NK-92 (cell line): ENCODE measurements around the gene CYP26C1.

ENCODE experiments used
- DNase-seq: peaks from one replicate; lab custom pipeline; 2025; ENCODE audit not compliant: unreplicated experiment; lab: John Stamatoyannopoulos, UW

CYP26C1 gene, protein sequence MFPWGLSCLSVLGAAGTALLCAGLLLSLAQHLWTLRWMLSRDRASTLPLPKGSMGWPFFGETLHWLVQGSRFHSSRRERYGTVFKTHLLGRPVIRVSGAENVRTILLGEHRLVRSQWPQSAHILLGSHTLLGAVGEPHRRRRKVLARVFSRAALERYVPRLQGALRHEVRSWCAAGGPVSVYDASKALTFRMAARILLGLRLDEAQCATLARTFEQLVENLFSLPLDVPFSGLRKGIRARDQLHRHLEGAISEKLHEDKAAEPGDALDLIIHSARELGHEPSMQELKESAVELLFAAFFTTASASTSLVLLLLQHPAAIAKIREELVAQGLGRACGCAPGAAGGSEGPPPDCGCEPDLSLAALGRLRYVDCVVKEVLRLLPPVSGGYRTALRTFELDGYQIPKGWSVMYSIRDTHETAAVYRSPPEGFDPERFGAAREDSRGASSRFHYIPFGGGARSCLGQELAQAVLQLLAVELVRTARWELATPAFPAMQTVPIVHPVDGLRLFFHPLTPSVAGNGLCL

DNA sequence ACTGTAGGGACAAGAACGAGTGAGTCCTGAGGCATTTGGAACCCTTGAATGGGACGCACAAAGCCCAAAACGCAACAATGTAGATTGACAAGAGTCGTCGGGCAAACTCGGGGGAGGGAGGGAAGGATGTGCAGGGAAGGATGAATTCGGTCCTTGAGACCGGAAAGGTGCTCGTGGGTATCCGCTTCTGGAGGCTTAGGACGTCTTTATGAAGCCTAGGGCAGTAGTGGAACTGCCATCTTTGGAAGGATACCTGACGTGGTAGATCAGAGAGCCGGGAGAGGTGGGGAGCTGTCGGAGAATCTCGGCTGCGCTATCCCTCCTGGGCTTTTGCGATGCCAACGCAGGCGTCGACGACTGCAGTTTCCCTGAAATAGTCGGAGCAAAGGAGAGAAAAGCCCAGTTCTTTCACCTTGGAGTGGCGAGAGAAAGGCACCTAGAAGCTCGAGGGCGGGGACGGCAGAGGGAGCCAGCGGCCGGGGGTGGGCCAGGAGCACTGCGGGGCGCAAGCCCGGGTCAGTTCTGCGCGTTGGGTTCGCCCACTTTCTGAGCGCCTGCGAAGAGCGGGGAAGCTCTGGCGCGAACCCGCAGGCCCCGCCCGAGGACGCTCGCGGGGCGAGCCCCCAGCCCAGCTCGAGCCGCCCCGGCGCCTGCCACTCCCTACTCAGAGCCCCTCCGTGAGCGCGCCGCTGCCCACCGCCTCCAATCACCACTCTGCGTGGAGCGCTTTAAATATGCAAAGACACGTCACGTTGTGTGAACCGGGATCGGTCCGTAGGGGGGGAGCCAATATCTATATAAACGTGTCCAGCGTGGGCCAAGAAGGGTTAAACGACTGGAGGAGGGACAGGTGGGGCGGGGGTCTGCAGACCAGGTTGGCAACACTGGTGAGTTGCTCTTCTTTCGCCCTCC is at the start of gene CYP26C1:
TSS of gene CYP26C1 (plus strand) at position 824 of the 912 bp plus-strand sequence. CDS start 466 bp downstream, outside the sequence.
- no peak for DNase-seq

DNA sequence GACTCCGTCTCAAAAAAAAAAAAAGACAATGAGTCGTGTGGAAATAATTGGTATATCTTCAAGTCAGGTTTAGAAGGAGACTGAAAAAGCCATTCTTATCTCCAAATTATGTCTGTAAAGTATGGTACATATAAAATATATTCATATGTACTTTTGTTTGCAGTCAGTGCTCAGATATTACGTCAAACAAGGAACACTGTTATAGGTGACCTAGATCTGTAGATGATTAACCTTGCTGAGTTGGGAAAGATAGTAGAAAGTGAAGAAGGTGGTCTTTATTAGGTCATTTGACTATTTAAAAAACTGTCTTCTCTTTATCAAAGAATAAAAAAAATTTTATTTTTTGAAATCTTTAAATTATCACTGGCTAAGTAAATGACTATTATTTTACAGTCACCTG is 44.9 kb upstream of the CYP26C1 start:
- no peak for DNase-seq

DNA sequence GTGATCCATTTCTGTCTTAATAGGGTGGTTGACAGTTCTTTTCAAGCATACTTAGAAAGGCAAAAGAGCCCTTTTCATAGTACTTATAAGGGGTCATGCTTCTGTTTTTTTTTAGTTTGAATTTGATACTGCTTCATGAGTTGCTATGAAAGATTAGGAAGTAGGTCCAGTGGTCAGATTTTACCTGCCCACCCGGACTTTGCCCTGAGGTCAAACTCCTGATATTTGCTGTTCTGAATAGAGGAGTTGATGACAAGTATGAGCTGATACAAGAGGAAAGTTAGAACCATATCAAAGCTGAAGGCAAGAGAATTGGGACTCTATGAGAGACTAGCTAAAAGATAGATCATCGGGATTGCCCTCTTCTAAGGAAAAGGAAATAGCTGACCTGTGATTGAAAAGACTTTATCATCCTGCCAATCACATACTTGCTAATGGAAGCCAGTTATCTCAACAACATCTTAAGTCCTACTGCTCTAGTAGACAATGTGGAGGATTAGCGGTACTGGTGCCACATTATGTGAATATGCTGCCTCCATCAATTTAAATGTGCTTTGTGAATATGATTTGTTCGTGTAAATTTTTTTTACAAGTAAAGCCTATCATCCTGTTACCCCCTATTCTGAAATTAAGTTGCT is 37.5 kb upstream of the CYP26C1 start:
- no peak for DNase-seq

- no peak for DNase-seq
These were observed 34.5 kb upstream of the CYP26C1 start for GRCh38 chr10:93026072-93026471.

DNA sequence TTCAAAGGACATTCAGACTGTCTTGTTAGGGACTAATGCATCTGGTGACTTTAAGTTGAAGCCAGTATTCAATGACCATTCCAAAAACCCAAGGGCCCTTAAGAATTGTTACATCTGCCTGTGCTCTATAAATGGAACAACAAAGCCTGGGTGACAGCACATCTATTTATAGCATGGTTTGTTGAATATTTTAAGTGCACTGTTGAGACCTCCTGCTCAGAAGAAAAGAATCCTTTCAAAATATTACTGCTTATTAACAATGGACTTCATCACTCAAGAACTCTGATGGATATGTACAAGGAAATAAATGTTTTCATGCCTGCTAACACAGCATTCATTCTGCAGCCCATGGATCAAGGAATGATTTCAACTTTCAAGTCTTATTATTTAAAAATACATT is 33.1 kb upstream of the CYP26C1 start:
- DNase-seq: no peak

GRCh38 chr10:93028883-93029282 is 31.7 kb upstream of the CYP26C1 start:
- no peak for DNase-seq

DNA sequence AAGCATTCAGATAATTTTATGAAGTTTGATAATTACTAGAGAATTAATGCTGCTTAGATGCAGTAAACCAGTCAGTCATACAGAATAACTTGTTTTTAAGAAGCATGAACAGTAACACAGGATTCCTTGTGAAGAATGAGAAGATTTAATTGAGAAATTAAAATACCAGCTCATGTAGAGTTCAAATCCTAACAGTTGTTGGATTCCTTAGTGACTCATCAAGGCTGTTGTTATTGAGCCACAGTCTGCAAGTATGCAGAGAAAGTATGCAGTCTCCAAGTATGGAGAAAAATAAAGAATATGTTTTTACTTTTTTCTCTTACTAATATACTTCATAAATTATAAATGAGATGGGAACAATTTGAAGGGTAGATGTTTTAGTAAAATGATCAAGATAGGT is 30.2 kb upstream of the CYP26C1 start:
- DNase-seq: no peak

- no peak for DNase-seq
These were observed 28.3 kb upstream of the CYP26C1 start for GRCh38 chr10:93032105-93032808.

- no peak for DNase-seq
These were observed 27.8 kb upstream of the CYP26C1 start for GRCh38 chr10:93032809-93033137.

- DNase-seq: no peak
These were observed 26.2 kb upstream of the CYP26C1 start for GRCh38 chr10:93034426-93034825.

DNA sequence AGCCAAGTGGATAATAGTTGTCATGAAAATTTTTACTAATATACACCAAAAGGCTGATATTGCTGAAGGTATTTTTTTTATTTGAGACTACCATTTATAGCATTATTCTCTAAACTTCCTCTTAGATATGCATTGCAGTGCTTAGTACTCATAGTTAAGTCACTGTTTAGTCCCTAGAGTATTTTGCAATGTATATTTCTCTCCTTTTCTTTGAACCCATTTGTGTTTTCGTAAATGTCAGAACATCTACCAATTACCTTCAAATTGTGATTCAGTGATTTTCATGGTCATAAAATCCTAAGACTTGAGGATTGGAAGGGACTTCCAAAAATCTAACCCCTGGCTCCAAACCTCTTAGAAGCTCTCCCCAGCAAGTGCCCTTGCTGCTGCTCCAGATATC is 21.5 kb upstream of the CYP26C1 start:
- DNase-seq: no peak

DNA sequence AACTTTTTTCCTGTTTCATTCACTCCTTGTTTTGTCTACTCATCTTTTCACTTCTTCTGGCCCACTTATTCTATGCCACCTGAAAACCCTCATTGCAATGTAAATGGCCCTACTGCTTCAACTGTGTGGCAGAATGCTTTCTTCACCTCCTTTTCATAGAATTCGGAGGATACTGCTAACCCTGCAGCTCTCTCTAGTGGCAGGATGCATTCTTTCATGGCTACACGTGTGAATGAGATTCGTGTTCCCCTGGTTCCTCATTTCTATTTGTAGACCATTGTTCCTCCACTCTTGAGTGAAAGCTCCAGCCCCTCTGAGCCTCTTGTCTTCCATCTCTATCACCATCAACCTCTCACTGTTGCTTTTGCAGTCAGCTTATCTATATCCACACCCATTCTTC is 20.9 kb upstream of the CYP26C1 start:
- DNase-seq: no peak

DNA sequence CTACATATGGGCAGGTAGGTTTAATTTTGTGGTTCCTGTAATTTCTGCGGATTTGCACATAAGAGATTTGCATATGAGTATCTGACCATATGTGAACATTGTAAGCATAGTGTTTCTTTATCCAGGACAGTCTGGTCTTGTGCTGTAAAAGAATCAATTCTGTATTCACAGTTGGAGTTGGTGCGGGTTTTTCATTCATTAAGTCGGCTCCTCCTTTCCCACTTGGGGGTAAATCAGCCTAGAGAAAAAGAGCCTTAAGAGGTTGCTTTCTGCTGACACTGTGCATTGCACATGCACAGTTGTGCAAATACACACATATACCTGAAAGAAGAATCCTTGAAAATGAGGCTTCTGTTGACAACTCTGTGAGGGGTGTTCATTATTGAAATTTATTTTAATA is 6.1 kb upstream of the CYP26C1 start:
- no peak for DNase-seq

- DNase-seq: no peak
These were observed 2.5 kb upstream of the CYP26C1 start for GRCh38 chr10:93058139-93058538.

DNA sequence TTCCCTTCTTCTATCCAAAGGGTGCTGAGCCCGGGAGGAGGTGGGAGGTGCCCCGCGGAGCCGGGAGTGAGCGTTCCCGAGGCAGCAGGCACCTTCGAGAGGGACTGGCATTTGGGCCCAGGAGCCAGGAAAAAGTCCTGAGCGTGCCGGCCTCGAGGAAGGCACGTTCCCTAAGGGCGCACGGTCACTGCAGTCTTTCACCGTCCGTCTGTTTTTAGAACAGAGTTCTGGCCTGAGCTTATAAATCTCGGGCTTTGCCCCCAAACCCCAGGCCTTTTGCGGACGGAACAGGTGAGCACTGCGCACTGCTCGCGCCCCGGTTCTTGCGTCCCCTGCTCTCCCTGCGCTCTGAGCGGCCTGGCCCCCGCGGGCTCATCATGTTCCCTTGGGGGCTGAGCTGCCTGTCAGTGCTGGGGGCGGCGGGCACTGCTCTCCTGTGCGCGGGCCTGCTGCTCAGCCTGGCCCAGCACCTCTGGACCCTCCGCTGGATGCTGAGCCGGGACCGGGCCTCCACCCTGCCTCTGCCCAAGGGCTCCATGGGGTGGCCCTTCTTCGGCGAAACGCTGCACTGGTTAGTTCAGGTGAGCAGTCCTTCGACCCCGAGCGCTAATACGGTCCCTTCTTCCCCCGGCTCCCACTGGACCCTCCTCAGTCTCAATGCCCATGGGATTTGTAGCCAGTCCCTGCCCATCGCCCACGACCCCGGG is 442 bp downstream of the CYP26C1 start:
- no peak for DNase-seq

DNA sequence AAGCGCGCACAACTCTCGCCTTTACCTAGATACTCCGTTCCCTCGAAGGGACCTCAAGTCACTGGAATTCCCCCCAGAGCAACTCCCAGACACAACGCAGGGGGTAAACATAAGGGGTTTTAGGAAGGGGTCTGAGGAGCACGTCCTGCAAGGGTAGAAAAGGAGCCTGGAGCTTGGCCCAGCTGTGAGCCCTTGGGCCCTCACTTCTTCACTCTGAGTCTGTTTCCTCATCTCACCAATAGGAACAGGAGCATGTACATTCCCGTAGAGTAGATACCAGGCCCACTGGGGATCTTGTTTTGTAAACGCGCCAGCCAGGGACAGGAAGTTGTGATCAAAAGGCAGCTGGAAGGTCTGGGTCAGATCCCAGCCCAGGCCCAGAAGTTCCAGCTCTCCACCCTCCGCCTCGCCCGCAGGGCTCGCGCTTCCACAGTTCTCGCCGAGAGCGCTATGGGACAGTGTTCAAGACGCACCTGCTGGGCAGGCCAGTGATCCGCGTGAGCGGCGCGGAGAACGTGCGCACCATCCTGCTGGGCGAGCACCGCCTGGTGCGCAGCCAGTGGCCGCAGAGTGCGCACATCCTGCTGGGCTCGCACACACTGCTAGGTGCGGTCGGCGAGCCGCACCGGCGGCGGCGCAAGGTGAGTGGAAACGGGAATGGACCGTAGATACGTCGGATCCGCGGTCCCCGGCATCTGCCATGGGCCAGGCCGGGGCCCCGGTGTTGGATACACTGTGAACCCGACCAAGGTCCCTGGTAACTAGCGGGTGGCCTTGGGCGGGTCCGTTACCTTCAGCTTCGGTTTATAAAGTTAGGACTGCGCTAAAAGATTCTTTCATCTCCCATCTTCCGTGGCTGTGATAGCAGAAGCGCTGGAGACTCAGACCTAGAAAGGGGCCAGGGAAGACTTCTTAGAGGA is 1.3 kb downstream of the CYP26C1 start:
- no peak for DNase-seq

GRCh38 chr10:93062514-93063143 is 2.0 kb downstream of the CYP26C1 start:
- DNase-seq: no peak

DNA sequence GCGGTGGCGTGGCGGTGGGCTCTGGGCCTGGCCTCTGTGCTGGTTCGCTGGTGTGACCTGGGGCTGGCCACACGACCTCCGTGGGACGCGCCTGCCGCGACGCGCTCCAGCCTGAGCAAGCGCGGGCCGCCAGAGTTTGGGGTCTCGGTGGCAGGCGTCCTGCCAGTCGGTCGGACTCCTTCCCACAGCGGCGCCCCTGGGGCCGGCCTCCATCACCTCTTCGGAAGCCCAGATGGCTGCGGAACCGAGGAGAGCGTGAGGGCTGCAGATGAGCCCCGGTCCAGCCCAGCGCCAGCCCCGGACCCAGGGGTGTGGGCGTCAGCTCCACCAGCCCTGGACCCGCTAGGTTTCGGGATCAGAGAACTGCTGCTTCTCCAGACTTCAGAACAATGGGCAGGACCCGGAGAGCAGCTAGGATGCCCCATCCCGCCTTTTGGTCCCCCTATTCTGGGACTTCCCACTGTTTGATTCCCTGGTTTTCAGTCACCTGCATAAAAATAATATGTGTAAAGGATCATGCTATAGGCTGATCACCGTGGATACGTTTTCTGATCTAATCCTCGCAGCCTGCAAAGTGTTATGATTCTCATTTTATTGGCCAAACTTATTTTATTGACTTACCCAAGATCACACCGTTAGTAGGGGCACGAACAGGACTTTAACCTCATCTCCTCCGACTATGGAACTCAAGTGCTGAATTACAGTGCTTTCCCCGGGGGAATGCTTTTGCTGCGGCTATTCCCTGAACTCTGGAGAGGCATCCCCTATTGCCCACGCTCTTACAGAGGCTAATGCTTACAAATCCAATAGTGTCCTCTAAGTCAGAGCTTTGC is 2.8 kb downstream of the CYP26C1 start:
- no peak for DNase-seq
